HepG2 (cell line): ENCODE data around the gene ALDH16A1. TPM values are rescaled to one million over a fixed set of nuclear protein-coding genes. Genes with fewer than 3 reads are reported as not detected.

ENCODE experiments used
- CEBPB ChIP-seq: IDR thresholded peaks from 2 replicates; pipeline ENCODE4 v1.6.1; 2011; ENCODE audit warnings: low read depth, low read length, improper control_type of control experiment, borderline replicate concordance
- EEA1 ChIP-seq: sonication (generic); formaldehyde crosslinking; IDR thresholded peaks from 2 replicates; pipeline ENCODE4 v1.5.1; 2020; ENCODE audit warnings: mild to moderate bottlenecking, missing genetic modification reagents, borderline replicate concordance
- ETV6 ChIP-seq: sonication (generic); formaldehyde crosslinking; conservative IDR thresholded peaks from 2 replicates; pipeline ENCODE4 v1.4.0; 2020; ENCODE audit warnings: missing genetic modification reagents
- FOXJ3 ChIP-seq: sonication (generic); formaldehyde crosslinking; IDR thresholded peaks from 2 replicates; pipeline ENCODE4 v1.4.0; 2020; ENCODE audit warnings: missing genetic modification reagents, mild to moderate bottlenecking, borderline replicate concordance
- HDAC1 ChIP-seq: sonication (generic); formaldehyde crosslinking; IDR thresholded peaks from 2 replicates; pipeline ENCODE4 v1.5.1; 2020; ENCODE audit warnings: mild to moderate bottlenecking, missing genetic modification reagents
- HINFP ChIP-seq: sonication (generic); formaldehyde crosslinking; IDR thresholded peaks from 2 replicates; pipeline ENCODE4 v1.4.0; 2020; ENCODE audit warnings: low read depth, mild to moderate bottlenecking, missing genetic modification reagents
- KMT2B ChIP-seq: IDR thresholded peaks from 2 replicates; pipeline ENCODE4 v1.6.1; 2016; ENCODE audit warnings: missing genetic modification reagents, missing compliant biosample characterization
- MLX ChIP-seq: IDR thresholded peaks from 2 replicates; pipeline ENCODE4 v1.6.1; 2016
- MYPOP ChIP-seq: sonication (generic); formaldehyde crosslinking; IDR thresholded peaks from 2 replicates; pipeline ENCODE4 v1.8.1; 2023; ENCODE audit warnings: mild to moderate bottlenecking, moderate library complexity, missing genetic modification reagents
- POLR2G ChIP-seq: fragments of 200-400 bp; formaldehyde crosslinking; IDR thresholded peaks from 2 replicates; pipeline ENCODE4 v1.6.1; 2018; ENCODE audit warnings: mild to moderate bottlenecking, low read depth, low read length, moderate library complexity
- PRPF4 ChIP-seq: fragments of 200-400 bp; formaldehyde crosslinking; IDR thresholded peaks from 2 replicates; pipeline ENCODE4 v1.6.1; 2016; ENCODE audit warnings: low read length, low read depth; ENCODE audit not compliant: poor library complexity, severe bottlenecking
- SAP130 ChIP-seq: IDR thresholded peaks from 2 replicates; pipeline ENCODE4 v1.6.1; 2016; ENCODE audit warnings: low read depth
- SMAD1 ChIP-seq: sonication (generic); formaldehyde crosslinking; IDR thresholded peaks from 2 replicates; pipeline ENCODE4 v1.4.0; 2020; ENCODE audit warnings: missing genetic modification reagents, low read depth, mild to moderate bottlenecking, borderline replicate concordance
- SYNCRIP ChIP-seq: fragments of 200-400 bp; formaldehyde crosslinking; IDR thresholded peaks from 2 replicates; pipeline ENCODE4 v1.6.1; 2018; ENCODE audit warnings: mild to moderate bottlenecking, low read depth, low read length; ENCODE audit not compliant: insufficient read depth
- TARDBP ChIP-seq: sonication (generic); formaldehyde crosslinking; IDR thresholded peaks from 2 replicates; pipeline ENCODE4 v1.8.0; 2022; ENCODE audit warnings: mild to moderate bottlenecking, missing genetic modification reagents
- THAP7 ChIP-seq: sonication (generic); formaldehyde crosslinking; IDR thresholded peaks from 2 replicates; pipeline ENCODE4 v1.8.1; 2023; ENCODE audit warnings: mild to moderate bottlenecking, missing genetic modification reagents
- THAP9 ChIP-seq: sonication (generic); formaldehyde crosslinking; IDR thresholded peaks from 2 replicates; pipeline ENCODE4; 2020; ENCODE audit warnings: missing genetic modification reagents, mild to moderate bottlenecking, borderline replicate concordance
- YEATS4 ChIP-seq: sonication (generic); formaldehyde crosslinking; IDR thresholded peaks from 2 replicates; pipeline ENCODE4 v1.4.0; 2020; ENCODE audit warnings: missing genetic modification reagents, borderline replicate concordance
- ZNF329 ChIP-seq: sonication (generic); formaldehyde crosslinking; IDR thresholded peaks from 2 replicates; pipeline ENCODE4 v1.9.0; 2021; ENCODE audit warnings: low read depth, mild to moderate bottlenecking, missing genetic modification reagents
- ZNF891 ChIP-seq: sonication (generic); formaldehyde crosslinking; IDR thresholded peaks from 2 replicates; pipeline ENCODE4 v1.5.0; 2020; ENCODE audit warnings: mild to moderate bottlenecking, missing genetic modification reagents
- polyA plus RNA-seq, 8 experiments: library from polyadenylated mRNA; depleted of rRNA in 3 of 8; stranded (reverse) in 7 of 8; unstranded in 1 of 8; fragments of >200 nt; fragmentation: Illumina TruSeq in 4 of 8; extraction: Trizol in 4 of 8; gene quantifications; 2 replicates each; pipeline versions ENCODE4 v1.2.1 to v1.2.3, GENCODE V29; 2011 to 2016; ENCODE audit warnings: low read depth in 4 of 8, missing spikeins in 1 of 8, mixed read lengths in 1 of 8; ENCODE audit not compliant: insufficient read depth in 1 of 8
- total RNA-seq, 5 experiments: library from RNA; depleted of rRNA; stranded (reverse); fragments of >200 nt; fragmentation: Illumina TruSeq; extraction: Trizol; gene quantifications; 2 replicates each; pipeline ENCODE4 v1.2.3, GENCODE V29; 2016; ENCODE audit warnings: low read depth in 1 of 5

The ALDH16A1 gene
- total and polyA plus RNA-seq, 2 of the 13 experiments (the other 11 are each of a cell fraction or from before 2014, with no cell fraction given), result 8.4 to 34.9 TPM

GRCh38 chr19:49451430-49452181, 1.4 kb upstream of the ALDH16A1 start, which contains the start of gene PIH1D1 (continued):
- TF ChIP-seq THAP7 (CRISPR knock-in tag), result peak; percentile 100
- no peak for TF ChIP-seq EEA1 (CRISPR knock-in tag)
- TF ChIP-seq POLR2G, result peak; percentile 93
- peak; percentile 85 for TF ChIP-seq TARDBP
- TF ChIP-seq ZNF329, result 0 out of 2 replicates have a peak, but pooled peaks have one; percentile 65
- TF ChIP-seq SMAD1 (CRISPR knock-in tag), result peak; percentile 29; the same call in 1 of the 2 replicates
- TF ChIP-seq ZNF891, result peak; percentile 42; the same call in 1 of the 2 replicates
- TF ChIP-seq MYPOP, result peak; percentile 43; the same call in 1 of the 2 replicates
- TF ChIP-seq PRPF4, result no peak
- peak; percentile 82; the same call in 1 of the 2 replicates for TF ChIP-seq THAP9 (CRISPR knock-in tag)
- peak; percentile 78; the same call in 1 of the 2 replicates for TF ChIP-seq KMT2B (CRISPR knock-in tag)
- peak; percentile 66; the same call in 1 of the 2 replicates for TF ChIP-seq ETV6 (CRISPR knock-in tag)
- no peak for TF ChIP-seq FOXJ3 (CRISPR knock-in tag)
- no peak for TF ChIP-seq CEBPB
- peak; percentile 62; the same call in 1 of the 2 replicates for TF ChIP-seq HINFP (CRISPR knock-in tag)
- peak; percentile 97 for TF ChIP-seq SAP130
- TF ChIP-seq YEATS4, result peak; percentile 64
- TF ChIP-seq SYNCRIP, result no peak
- no peak for TF ChIP-seq MLX
- peak; percentile 61; the same call in 1 of the 2 replicates for TF ChIP-seq HDAC1 (CRISPR knock-in tag)
